ENCODE results near the gene ADGRG1. TPM values are rescaled to one million over a fixed set of nuclear protein-coding genes. Genes with fewer than 3 reads are reported as not detected.

ADGRG1 gene
- total RNA-seq, 4 donors from 2014 or later, result 6.5 to 87.0 (median 7.8) TPM

- H3K27ac ChIP-seq, result peak overlapping the region; percentile 42 to 78
Observed at GRCh38 chr16:57590654-57591085, 37.8 kb upstream of the ADGRG1 start.

GRCh38 chr16:57591086-57591869 is 37.2 kb upstream of the ADGRG1 start:
- H3K9me3 ChIP-seq, result no peaks in the 10 kb centered on the region
- no peak for TF ChIP-seq POLR2A (IDR thresholded peaks at IDR 0.05)
- TF ChIP-seq, protein P1, sequence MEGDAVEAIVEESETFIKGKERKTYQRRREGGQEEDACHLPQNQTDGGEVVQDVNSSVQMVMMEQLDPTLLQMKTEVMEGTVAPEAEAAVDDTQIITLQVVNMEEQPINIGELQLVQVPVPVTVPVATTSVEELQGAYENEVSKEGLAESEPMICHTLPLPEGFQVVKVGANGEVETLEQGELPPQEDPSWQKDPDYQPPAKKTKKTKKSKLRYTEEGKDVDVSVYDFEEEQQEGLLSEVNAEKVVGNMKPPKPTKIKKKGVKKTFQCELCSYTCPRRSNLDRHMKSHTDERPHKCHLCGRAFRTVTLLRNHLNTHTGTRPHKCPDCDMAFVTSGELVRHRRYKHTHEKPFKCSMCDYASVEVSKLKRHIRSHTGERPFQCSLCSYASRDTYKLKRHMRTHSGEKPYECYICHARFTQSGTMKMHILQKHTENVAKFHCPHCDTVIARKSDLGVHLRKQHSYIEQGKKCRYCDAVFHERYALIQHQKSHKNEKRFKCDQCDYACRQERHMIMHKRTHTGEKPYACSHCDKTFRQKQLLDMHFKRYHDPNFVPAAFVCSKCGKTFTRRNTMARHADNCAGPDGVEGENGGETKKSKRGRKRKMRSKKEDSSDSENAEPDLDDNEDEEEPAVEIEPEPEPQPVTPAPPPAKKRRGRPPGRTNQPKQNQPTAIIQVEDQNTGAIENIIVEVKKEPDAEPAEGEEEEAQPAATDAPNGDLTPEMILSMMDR (IDR thresholded peaks at IDR 0.05), result peak; percentile 70 to 89 (median 78)
- DNase-seq, result peak; percentile 52 to 64
- intact Hi-C loops (cut with DNase I; ENCODE audit: low total_unique reads), result loop anchor here (10.0 kb wide), 1 partner anchor 54 kb away; no protein-coding TSS in a partner anchor
- H3K4me3 ChIP-seq, result no peak overlapping the region
- no peaks in the 10 kb centered on the region for H3K27me3 ChIP-seq
- no peaks in the 10 kb centered on the region for H3K36me3 ChIP-seq
- H3K4me1 ChIP-seq, result no peaks in the 10 kb centered on the region
- H3K27ac ChIP-seq, result peak overlapping the region; percentile 42 to 78

More at GRCh38 chr16:57590654-57591085, 37.8 kb upstream of the ADGRG1 start:
- TF ChIP-seq POLR2A (IDR thresholded peaks at IDR 0.05), result no peak
- TF ChIP-seq, protein P1 (IDR thresholded peaks at IDR 0.05), result no peak
- intact Hi-C loops (cut with DNase I; ENCODE audit: low total_unique reads), result loop anchor here (10.0 kb wide), 1 partner anchor 54 kb away; no protein-coding TSS in a partner anchor
- peak in 1 of 2 donors; percentile 38 for DNase-seq
- no peaks in the 10 kb centered on the region for H3K4me1 ChIP-seq
- no peak overlapping the region for H3K4me3 ChIP-seq
- no peaks in the 10 kb centered on the region for H3K27me3 ChIP-seq
- H3K36me3 ChIP-seq, result no peaks in the 10 kb centered on the region
- H3K9me3 ChIP-seq, result no peaks in the 10 kb centered on the region

- peak overlapping the region in 1 of 2 donors; percentile 78 for H3K27ac ChIP-seq
- H3K4me3 ChIP-seq, result no peak overlapping the region
- no peaks in the 10 kb centered on the region for H3K27me3 ChIP-seq
- intact Hi-C loops (cut with DNase I; ENCODE audit: low total_unique reads), result loop anchor here (10.0 kb wide), 1 partner anchor 53 kb away; no protein-coding TSS in a partner anchor
- no peak for DNase-seq
- no peaks in the 10 kb centered on the region for H3K9me3 ChIP-seq
- H3K36me3 ChIP-seq, result no peaks in the 10 kb centered on the region
- no peak for TF ChIP-seq POLR2A (IDR thresholded peaks at IDR 0.05)
- TF ChIP-seq, protein P1 (IDR thresholded peaks at IDR 0.05), result no peak
- no peaks in the 10 kb centered on the region for H3K4me1 ChIP-seq
Observed at GRCh38 chr16:57591870-57592485, 36.5 kb upstream of the ADGRG1 start.

- TF ChIP-seq POLR2A (IDR thresholded peaks at IDR 0.05), result no peak
- TF ChIP-seq, protein P1 (IDR thresholded peaks at IDR 0.05), result no peak
- DNase-seq, result no peak
- H3K27ac ChIP-seq, result no peak overlapping the region
- intact Hi-C loops (cut with DNase I; ENCODE audit: low total_unique reads), result loop anchor here (10.0 kb wide), 1 partner anchor 52 kb away; no protein-coding TSS in a partner anchor
- H3K9me3 ChIP-seq, result no peaks in the 10 kb centered on the region
- H3K4me1 ChIP-seq, result no peaks in the 10 kb centered on the region
- H3K4me3 ChIP-seq, result no peak overlapping the region
- no peaks in the 10 kb centered on the region for H3K27me3 ChIP-seq
- H3K36me3 ChIP-seq, result no peaks in the 10 kb centered on the region
Observed at GRCh38 chr16:57592591-57593003, 35.8 kb upstream of the ADGRG1 start.

GRCh38 chr16:57593021-57593420 is 35.4 kb upstream of the ADGRG1 start:
- H3K9me3 ChIP-seq, result no peaks in the 10 kb centered on the region
- H3K27me3 ChIP-seq, result no peaks in the 10 kb centered on the region
- H3K36me3 ChIP-seq, result no peaks in the 10 kb centered on the region
- H3K4me3 ChIP-seq, result no peak overlapping the region
- no peak overlapping the region for H3K27ac ChIP-seq
- no peaks in the 10 kb centered on the region for H3K4me1 ChIP-seq
- TF ChIP-seq, protein P1 (IDR thresholded peaks at IDR 0.05), result no peak
- TF ChIP-seq POLR2A (IDR thresholded peaks at IDR 0.05), result no peak
- DNase-seq, result no peak
- intact Hi-C loops (cut with DNase I; ENCODE audit: low total_unique reads), result loop anchor here (10.0 kb wide), 1 partner anchor 52 kb away; no protein-coding TSS in a partner anchor

All from uterus (tissue), 4 donors.